DMS114 treated with DMSO at 0.1 percent for 48 hours (cell line): Measurements from ENCODE around the gene DECR2.
"Not testable (repeated sequence)": the region's sequence is repeated elsewhere in the genome, so short reads cannot be mapped to it uniquely, and the experiment has no call there.

ENCODE experiments used
- DNase-seq: peaks from one replicate; lab custom pipeline; 2025; ENCODE audit not compliant: unreplicated experiment; lab: John Stamatoyannopoulos, UW

DECR2 gene

GRCh38 chr16:399340-400019 is 2.2 kb upstream of the DECR2 start:
- no peak for DNase-seq

GRCh38 chr16:400061-400591 is 1.6 kb upstream of the DECR2 start:
- no peak for DNase-seq

- DNase-seq: no peak
These were observed 3.3 kb downstream of the DECR2 start for GRCh38 chr16:404971-405486.

- DNase-seq: no peak
These were observed 4.1 kb downstream of the DECR2 start for GRCh38 chr16:405548-406506.

- no peak for DNase-seq
These were observed 5.6 kb downstream of the DECR2 start for GRCh38 chr16:407253-407652.

- no peak for DNase-seq
These were observed 9.0 kb downstream of the DECR2 start for GRCh38 chr16:410516-411178.

GRCh38 chr16:411576-412265 is 10.0 kb downstream of the DECR2 start:
- no peak for DNase-seq

GRCh38 chr16:414395-415169 is 12.9 kb downstream of the DECR2 start:
- no peak for DNase-seq

- not testable (repeated sequence) for DNase-seq
These were observed 13.4 kb downstream of the DECR2 start for GRCh38 chr16:415170-415498.

- DNase-seq: not testable (repeated sequence)
These were observed 20.5 kb downstream of the DECR2 start for GRCh38 chr16:422179-422578.

- DNase-seq: no peak
These were observed 22.4 kb downstream of the DECR2 start for GRCh38 chr16:424033-424622.

GRCh38 chr16:424623-425081 is 23.0 kb downstream of the DECR2 start:
- no peak for DNase-seq

GRCh38 chr16:425082-425718 is 23.5 kb downstream of the DECR2 start, which contains the start of gene RAB11FIP3:
RAB11FIP3 (plus strand) TSS chr16:425649; CDS start chr16:426007, 358 bp downstream.
- DNase-seq: peak; percentile 46

GRCh38 chr16:425740-426114 is 24.0 kb downstream of the DECR2 start:
- no peak for DNase-seq

- no peak for DNase-seq
These were observed 24.6 kb downstream of the DECR2 start for GRCh38 chr16:426115-426905.

- DNase-seq: no peak
These were observed 25.2 kb downstream of the DECR2 start for GRCh38 chr16:426906-427249.

GRCh38 chr16:427250-427649 is 25.6 kb downstream of the DECR2 start:
- no peak for DNase-seq

GRCh38 chr16:430904-431303 is 29.2 kb downstream of the DECR2 start:
- no peak for DNase-seq
